Endothelial cell of umbilical vein (primary cell): ENCODE results near the gene TMEM59. TPM values are rescaled to one million over a fixed set of nuclear protein-coding genes. Genes with fewer than 3 reads are reported as not detected.

Source experiments
- BruUV-seq: library from RNA; stranded (reverse); fragments of 400-500 nt; replicated peaks from 2 replicates; lab custom pipeline; 2021; lab: Mats Ljungman, UMichigan
- CTCF ChIA-PET: fragments of 300-600, 350-600 bp; sonication (Branson Sonifier 250); formaldehyde crosslinking; loops from one replicate; lab custom pipeline; 2021; ENCODE audit warnings: antibody characterized with exemption, inconsistent platforms; lab: Charles Lee
- POLR2A ChIA-PET: fragments of 300-600, 350-600 bp; sonication (Branson Sonifier 250); formaldehyde crosslinking; loops from one replicate; lab custom pipeline; 2021; ENCODE audit warnings: antibody characterized with exemption, inconsistent platforms; lab: Charles Lee
- DNase-seq: peaks from one replicate; pipeline ENCODE4 v3.0.0-alpha.2; 2011; ENCODE audit warnings: low read depth, low spot score
- FAIRE-seq: peaks from 2 replicates; lab custom pipeline; 2011; peaks lifted over from hg19 to GRCh38; lab: Jason Lieb, UNC
- H2AFZ ChIP-seq: 2 replicates; pipeline ENCODE4 v1.6.0; 2012; ENCODE audit warnings: low read depth, low read length, control low read depth, inconsistent platforms
- H3K27ac ChIP-seq: 2 replicates; pipeline ENCODE4 v1.5.1; 2011; ENCODE audit warnings: low read depth, mild to moderate bottlenecking, control low read depth, low read length, moderate library complexity; ENCODE audit not compliant: insufficient read depth
- H3K27me3 ChIP-seq, 2 experiments: 2 replicates each; pipeline versions ENCODE4 v1.6.0 to v1.6.1; 2011; ENCODE audit warnings: low read length in 2 of 2, mixed read lengths in 1 of 2; ENCODE audit not compliant: control insufficient read depth in 2 of 2, insufficient read depth in 2 of 2
- H3K36me3 ChIP-seq, 2 experiments: 2 replicates in 1 of 2; 3 replicates in 1 of 2; pipeline ENCODE4 v1.5.1; 2011; ENCODE audit warnings: low read length in 2 of 2, mild to moderate bottlenecking in 1 of 2, moderate library complexity in 1 of 2; ENCODE audit not compliant: control insufficient read depth in 2 of 2, insufficient read depth in 2 of 2; ENCODE audit errors: extremely low read depth in 1 of 2
- H3K4me1 ChIP-seq: 3 replicates; pipeline ENCODE4 v1.5.1; 2011; ENCODE audit warnings: mild to moderate bottlenecking, low read length; ENCODE audit not compliant: control insufficient read depth, insufficient read depth; ENCODE audit errors: extremely low read depth
- H3K4me2 ChIP-seq: 2 replicates; pipeline ENCODE4 v1.6.1; 2011; ENCODE audit warnings: low read length, control low read depth, mixed read lengths; ENCODE audit not compliant: insufficient read depth
- H3K4me3 ChIP-seq, 3 experiments: fragments of 200-600 bp in 1 of 3; sonication (generic), shearing (Covaris generic) in 1 of 3; replicated peaks in 1 of 3; 2 replicates each; pipeline ENCODE4 v1.5.1; 2011 to 2016; ENCODE audit warnings: control low read depth in 3 of 3, low read length in 3 of 3, mild to moderate bottlenecking in 2 of 3, inconsistent platforms in 1 of 3, low read depth in 1 of 3, moderate library complexity in 1 of 3; ENCODE audit not compliant: insufficient read depth in 1 of 3
- H3K79me2 ChIP-seq: 2 replicates; pipeline ENCODE4 v1.6.0; 2012; ENCODE audit warnings: low read length, inconsistent platforms; ENCODE audit not compliant: control insufficient read depth, insufficient read depth
- H3K9ac ChIP-seq: replicated peaks from 2 replicates; pipeline ENCODE3; 2011; ENCODE audit warnings: low read length, control low read depth; ENCODE audit not compliant: insufficient read depth; ENCODE audit errors: extremely low read depth
- H3K9me1 ChIP-seq: replicated peaks from 3 replicates; pipeline ENCODE4 v1.6.0; 2011; ENCODE audit warnings: mild to moderate bottlenecking, low read length; ENCODE audit not compliant: control insufficient read depth, insufficient read depth; ENCODE audit errors: extremely low read depth
- H3K9me3 ChIP-seq: replicated peaks from 2 replicates; pipeline ENCODE4 v1.5.1; 2012; ENCODE audit warnings: low read length, inconsistent platforms; ENCODE audit not compliant: control insufficient read depth, insufficient read depth
- H4K20me1 ChIP-seq: replicated peaks from 2 replicates; pipeline ENCODE3; 2011; ENCODE audit warnings: mild to moderate bottlenecking, low read length; ENCODE audit not compliant: control insufficient read depth, insufficient read depth; ENCODE audit errors: extremely low read depth
- CTCF ChIP-seq, 2 donors: IDR thresholded peaks; 1 replicate in 1 of 2; 2 replicates in 1 of 2; pipeline ENCODE4 v1.5.1; 2011; ENCODE audit warnings: low read length in 2 of 2, mild to moderate bottlenecking in 2 of 2, moderate library complexity in 2 of 2, control low read depth in 1 of 2, inconsistent platforms in 1 of 2, low read depth in 1 of 2; ENCODE audit not compliant: insufficient read depth in 1 of 2; ENCODE audit errors: extremely low read depth in 1 of 2
- EZH2 ChIP-seq: IDR thresholded peaks from 2 replicates; pipeline ENCODE4 v1.6.1; 2012; ENCODE audit warnings: borderline replicate concordance, low read depth, mild to moderate bottlenecking, moderate library complexity, low read length, inconsistent platforms; ENCODE audit not compliant: severe bottlenecking
- FOS ChIP-seq: IDR thresholded peaks from 2 replicates; pipeline ENCODE4 v1.6.1; 2011; ENCODE audit warnings: mild to moderate bottlenecking, low read length, moderate library complexity, borderline replicate concordance; ENCODE audit not compliant: insufficient read depth
- GATA2 ChIP-seq: IDR thresholded peaks from 2 replicates; pipeline ENCODE4 v1.7.0; 2011; ENCODE audit warnings: low read depth, mild to moderate bottlenecking, moderate library complexity, mixed read lengths, low read length; ENCODE audit not compliant: insufficient read length, insufficient read depth
- JUN ChIP-seq: IDR thresholded peaks from 2 replicates; pipeline ENCODE4 v1.6.1; 2011; ENCODE audit warnings: borderline replicate concordance, low read depth; ENCODE audit not compliant: insufficient read length, insufficient read depth
- MAX ChIP-seq: IDR thresholded peaks from 2 replicates; pipeline ENCODE4 v1.6.1; 2011; ENCODE audit not compliant: insufficient read depth, insufficient read length
- MYC ChIP-seq: IDR thresholded peaks from one replicate; pipeline ENCODE4 v1.6.1; 2011; ENCODE audit warnings: mild to moderate bottlenecking, low read depth, low read length
- POLR2A ChIP-seq: IDR thresholded peaks from 2 replicates; pipeline ENCODE4 v1.6.1; 2012; ENCODE audit warnings: low read depth, mild to moderate bottlenecking, control low read depth, low read length
- POLR2AphosphoS5 ChIP-seq: IDR thresholded peaks from 2 replicates; pipeline ENCODE4 v1.6.1; 2012; ENCODE audit warnings: low read depth, mild to moderate bottlenecking, control low read depth, low read length, moderate library complexity; ENCODE audit not compliant: insufficient read depth
- dilution Hi-C: fragments of 300-500 bp; cut with MboI; formaldehyde crosslinking; loops from one replicate; pipeline ENCODE4 v1.15.0; 2019; ENCODE audit warnings: low sequenced_read_pairs; ENCODE audit not compliant: extremely low pct_ligation_motif_present
- intact Hi-C: fragments of 100-400 bp; cut with micrococcal nuclease; formaldehyde crosslinking; loops from one replicate; pipeline ENCODE4 v1.10.0; 2022
- polyA plus RNA-seq, 4 experiments: library from polyadenylated mRNA; depleted of rRNA in 3 of 4; stranded (reverse) in 3 of 4; unstranded in 1 of 4; fragments of >200 nt; gene quantifications; 2 replicates each; pipeline versions ENCODE4 v1.2.1 to v1.2.3, GENCODE V29; 2011 to 2012; ENCODE audit warnings: missing spikeins in 1 of 4
- total RNA-seq: library from RNA; stranded (reverse); gene quantifications from 2 replicates; pipeline ENCODE4 v1.2.3, GENCODE V29; 2021

TMEM59 gene
- total and polyA plus RNA-seq, 2 donors (not counting 3 experiments of a cell fraction or from before 2014, with no cell fraction given), result 196 to 281 TPM

GRCh38 chr1:54037476-54037875 lies 15.5 kb downstream of the TMEM59 start:
- no peak for TF ChIP-seq JUN
- no peak for TF ChIP-seq GATA2
- no peak for TF ChIP-seq MYC
- no peak for TF ChIP-seq CTCF (IDR thresholded peaks at IDR 0.05; ENCODE audit: extremely low read depth in 1 of 2, insufficient read depth in 1 of 2, low read depth in 1 of 2, low read length in 2 of 2)
- no peak for TF ChIP-seq MAX
- no peak for TF ChIP-seq POLR2AphosphoS5
- TF ChIP-seq POLR2A, result no peak
- TF ChIP-seq FOS, result no peak
- TF ChIP-seq EZH2, result no peak
- no peaks in the 10 kb centered on the region for H3K9me3 ChIP-seq
- H3K4me1 ChIP-seq, result no peaks in the 10 kb centered on the region
- no peaks in the 10 kb centered on the region for H4K20me1 ChIP-seq
- ChIA-PET POLR2A (no interaction called here), CTCF (no interaction called here)
- FAIRE-seq (no peak), DNase-seq (no peak)
- H3K4me2 ChIP-seq, result no peak overlapping the region
- H3K27ac ChIP-seq, result no peak overlapping the region
- no peaks in the 10 kb centered on the region for H3K27me3 ChIP-seq
- no peak overlapping the region for H3K9ac ChIP-seq
- H3K79me2 ChIP-seq, result no peaks in the 10 kb centered on the region
- dilution Hi-C loops, result no loop called here
- no peak overlapping the region for H2AFZ ChIP-seq
- no TSS peak for BruUV-seq
- intact Hi-C loops, result no loop called here
- H3K4me3 ChIP-seq, result no peak overlapping the region
- peaks cover 18 to 19% of the 10 kb centered on the region in 2 experiments for H3K36me3 ChIP-seq
- H3K9me1 ChIP-seq, result no peaks in the 10 kb centered on the region
